Measurements from ENCODE around the gene CFAP92. TPM values are rescaled to one million over a fixed set of nuclear protein-coding genes. Genes with fewer than 3 reads are reported as not detected.
"Not testable (repeated sequence)": the region's sequence is repeated elsewhere in the genome, so short reads cannot be mapped to it uniquely, and the experiment has no call there.

Gene CFAP92
- total RNA-seq, 1 donor from 2014 or later: not detected

GRCh38 chr3:128936341-128936740 is 57.5 kb downstream of the CFAP92 start:
- Mint-ChIP-seq H3K27ac (no peak overlapping the region), H3K4me1 (no peaks in the 10 kb centered on the region), H3K9me3 (no peaks in the 10 kb centered on the region), H3K4me3 (no peak overlapping the region), H3K27me3 (peaks cover 9% of the 10 kb centered on the region), H3K36me3 (ENCODE audit: low read depth) (no peaks in the 10 kb centered on the region)
- no peak for DNase-seq
- intact Hi-C loops (cut with micrococcal nuclease): no loop called here

- intact Hi-C loops (cut with micrococcal nuclease): no loop called here
- Mint-ChIP-seq H3K27ac (no peak overlapping the region), H3K4me3 (no peak overlapping the region), H3K27me3 (peaks cover 9% of the 10 kb centered on the region), H3K4me1 (no peaks in the 10 kb centered on the region), H3K36me3 (ENCODE audit: low read depth) (no peaks in the 10 kb centered on the region), H3K9me3 (no peaks in the 10 kb centered on the region)
- DNase-seq: no peak
Measured at GRCh38 chr3:128935922-128936321, 58.0 kb downstream of the CFAP92 start.

- Mint-ChIP-seq H3K36me3 (ENCODE audit: low read depth) (no peaks in the 10 kb centered on the region), H3K27me3 (peaks cover 4% of the 10 kb centered on the region), H3K9me3 (no peaks in the 10 kb centered on the region), H3K4me1 (no peaks in the 10 kb centered on the region), H3K27ac (no peak overlapping the region), H3K4me3 (no peak overlapping the region)
- DNase-seq: no peak
- intact Hi-C loops (cut with micrococcal nuclease): no loop called here
Measured at GRCh38 chr3:128933922-128934253, 60.0 kb downstream of the CFAP92 start.

- H3K4me1 Mint-ChIP-seq: no peaks in the 10 kb centered on the region
- H3K27ac Mint-ChIP-seq: no peak overlapping the region
- no peaks in the 10 kb centered on the region for H3K36me3 Mint-ChIP-seq (ENCODE audit: low read depth)
Measured at GRCh38 chr3:128933213-128933921, 60.5 kb downstream of the CFAP92 start.

GRCh38 chr3:128932516-128933212 is 61.2 kb downstream of the CFAP92 start:
- H3K27me3 Mint-ChIP-seq: peaks cover 4% of the 10 kb centered on the region
- intact Hi-C loops (cut with micrococcal nuclease): no loop called here
- H3K36me3 Mint-ChIP-seq (ENCODE audit: low read depth): no peaks in the 10 kb centered on the region
- H3K4me3 Mint-ChIP-seq: no peak overlapping the region
- no peak overlapping the region for H3K27ac Mint-ChIP-seq
- no peak for DNase-seq
- H3K9me3 Mint-ChIP-seq: peaks cover 3% of the 10 kb centered on the region
- no peaks in the 10 kb centered on the region for H3K4me1 Mint-ChIP-seq

More at GRCh38 chr3:128933213-128933921, 60.5 kb downstream of the CFAP92 start:
- DNase-seq: no peak
- peaks cover 4% of the 10 kb centered on the region for H3K27me3 Mint-ChIP-seq
- intact Hi-C loops (cut with micrococcal nuclease): no loop called here
- H3K4me3 Mint-ChIP-seq: no peak overlapping the region
- H3K9me3 Mint-ChIP-seq: peaks cover 1% of the 10 kb centered on the region

- Mint-ChIP-seq H3K36me3 (ENCODE audit: low read depth) (peaks cover 5% of the 10 kb centered on the region), H3K27ac (no peak overlapping the region), H3K4me3 (no peak overlapping the region), H3K9me3 (peaks cover 8% of the 10 kb centered on the region), H3K4me1 (no peaks in the 10 kb centered on the region), H3K27me3 (peaks cover 4% of the 10 kb centered on the region)
- no peak for DNase-seq
- intact Hi-C loops (cut with micrococcal nuclease): no loop called here
Measured at GRCh38 chr3:128931046-128931445, 62.8 kb downstream of the CFAP92 start.

GRCh38 chr3:128929364-128929763 is 64.5 kb downstream of the CFAP92 start:
- no peak overlapping the region for H3K4me3 Mint-ChIP-seq
- H3K9me3 Mint-ChIP-seq: peaks cover 15% of the 10 kb centered on the region
- peaks cover 14% of the 10 kb centered on the region for H3K36me3 Mint-ChIP-seq (ENCODE audit: low read depth)
- no peak for DNase-seq
- H3K4me1 Mint-ChIP-seq: peaks cover 3% of the 10 kb centered on the region
- peaks cover 4% of the 10 kb centered on the region for H3K27me3 Mint-ChIP-seq
- intact Hi-C loops (cut with micrococcal nuclease): no loop called here
- no peak overlapping the region for H3K27ac Mint-ChIP-seq

GRCh38 chr3:128923986-128924385 is 69.9 kb downstream of the CFAP92 start:
- peaks cover 20% of the 10 kb centered on the region for H3K9me3 Mint-ChIP-seq
- H3K27me3 Mint-ChIP-seq, DNase-seq, H3K27ac Mint-ChIP-seq: not testable (repeated sequence)
- peaks cover 52% of the 10 kb centered on the region for H3K36me3 Mint-ChIP-seq (ENCODE audit: low read depth)
- peaks cover 25% of the 10 kb centered on the region for H3K4me1 Mint-ChIP-seq
- H3K4me3 Mint-ChIP-seq: peak overlapping the region; percentile 74
- intact Hi-C loops (cut with micrococcal nuclease): loop anchor here (2.0 kb wide), 2 partner anchors 45 to 243 kb away; partner anchors contain the start of gene ACAD9

GRCh38 chr3:128923576-128923975 is 70.3 kb downstream of the CFAP92 start:
- Mint-ChIP-seq H3K36me3 (ENCODE audit: low read depth) (peaks cover 56% of the 10 kb centered on the region), H3K4me1 (peaks cover 25% of the 10 kb centered on the region), H3K27me3 (no peaks in the 10 kb centered on the region), H3K9me3 (peaks cover 20% of the 10 kb centered on the region), H3K27ac (peak overlapping the region; percentile 79), H3K4me3 (peak overlapping the region; percentile 74)
- peak; percentile 62 for DNase-seq
- intact Hi-C loops (cut with micrococcal nuclease): loop anchor here (2.0 kb wide), 2 partner anchors 45 to 243 kb away; partner anchors contain the start of gene ACAD9

GRCh38 chr3:128922804-128923459 is 70.9 kb downstream of the CFAP92 start:
- DNase-seq: peak; percentile 85
- Mint-ChIP-seq H3K36me3 (ENCODE audit: low read depth) (peaks cover 61% of the 10 kb centered on the region), H3K27ac (peak overlapping the region; percentile 79), H3K27me3 (no peaks in the 10 kb centered on the region), H3K9me3 (peaks cover 17% of the 10 kb centered on the region), H3K4me3 (peak overlapping the region; percentile 74), H3K4me1 (peaks cover 25% of the 10 kb centered on the region)
- intact Hi-C loops (cut with micrococcal nuclease): loop anchor here (2.0 kb wide), 2 partner anchors 44 to 242 kb away; partner anchors contain the start of gene ACAD9

GRCh38 chr3:128919988-128920387 is 73.9 kb downstream of the CFAP92 start:
- Mint-ChIP-seq H3K4me3 (no peak overlapping the region), H3K27ac (no peak overlapping the region), H3K27me3 (no peaks in the 10 kb centered on the region), H3K4me1 (peaks cover 25% of the 10 kb centered on the region), H3K36me3 (ENCODE audit: low read depth) (peaks cover 80% of the 10 kb centered on the region), H3K9me3 (peaks cover 9% of the 10 kb centered on the region)
- DNase-seq: no peak
- intact Hi-C loops (cut with micrococcal nuclease): no loop called here

GRCh38 chr3:128917291-128917690 is 76.6 kb downstream of the CFAP92 start:
- intact Hi-C loops (cut with micrococcal nuclease): no loop called here
- H3K27ac Mint-ChIP-seq: no peak overlapping the region
- peaks cover 78% of the 10 kb centered on the region for H3K36me3 Mint-ChIP-seq (ENCODE audit: low read depth)
- H3K4me1 Mint-ChIP-seq: peaks cover 5% of the 10 kb centered on the region
- no peaks in the 10 kb centered on the region for H3K27me3 Mint-ChIP-seq
- no peak overlapping the region for H3K4me3 Mint-ChIP-seq
- H3K9me3 Mint-ChIP-seq: peaks cover 5% of the 10 kb centered on the region
- DNase-seq: no peak

GRCh38 chr3:128914966-128915645 is 78.8 kb downstream of the CFAP92 start:
- Mint-ChIP-seq H3K27ac (no peak overlapping the region), H3K4me3 (no peak overlapping the region), H3K36me3 (ENCODE audit: low read depth) (peaks cover 74% of the 10 kb centered on the region), H3K4me1 (no peaks in the 10 kb centered on the region), H3K27me3 (no peaks in the 10 kb centered on the region), H3K9me3 (no peaks in the 10 kb centered on the region)
- intact Hi-C loops (cut with micrococcal nuclease): no loop called here
- no peak for DNase-seq

Data from activated CD4-positive, alpha-beta T cell treated with anti-CD3 and anti-CD28 coated beads, Interleukin-2, amount 10 ng/mL, durations not matched to agents 24 days and 14 days (primary cell).